Activated CD4-positive, alpha-beta T cell treated with anti-CD3 and anti-CD28 coated beads for 24 hours (primary cell): Measurements from ENCODE around the gene HID1.
"Not testable (repeated sequence)": the region's sequence is repeated elsewhere in the genome, so short reads cannot be mapped to it uniquely, and the experiment has no call there.

Experiments used
- DNase-seq, 2 donors: peaks; one replicate each; pipeline ENCODE4 v3.0.0-alpha.2; 2020; ENCODE audit warnings: low read depth in 2 of 2

HID1 gene

GRCh38 chr17:74998783-74999182 is 26.2 kb upstream of the HID1 start:
- no peak for DNase-seq

GRCh38 chr17:74995847-74996246 is 23.3 kb upstream of the HID1 start:
- no peak for DNase-seq

- no peak for DNase-seq
Measured at GRCh38 chr17:74994440-74994839, 21.9 kb upstream of the HID1 start.

- DNase-seq: no peak
Measured at GRCh38 chr17:74992223-74992622, 19.7 kb upstream of the HID1 start.

GRCh38 chr17:74990581-74991105 is 18.1 kb upstream of the HID1 start:
- DNase-seq: no peak

- no peak for DNase-seq
Measured at GRCh38 chr17:74987909-74988711, 15.6 kb upstream of the HID1 start.

GRCh38 chr17:74987418-74987908 is 14.9 kb upstream of the HID1 start, which contains the start of gene CDR2L:
CDR2L (plus strand) TSS chr17:74987632; CDS start chr17:74988044, 412 bp downstream.
- DNase-seq: peak; percentile 85 to 90

- DNase-seq: no peak
Measured at GRCh38 chr17:74986206-74986576, 13.6 kb upstream of the HID1 start.

- not testable (repeated sequence) for DNase-seq
Measured at GRCh38 chr17:74982663-74983313, 10.2 kb upstream of the HID1 start.

GRCh38 chr17:74981979-74982662 is 9.6 kb upstream of the HID1 start:
- DNase-seq: peak; percentile 56 to 71

GRCh38 chr17:74981318-74981978 is 8.9 kb upstream of the HID1 start:
- DNase-seq: no peak

- no peak for DNase-seq
Measured at GRCh38 chr17:74979408-74980146, 7.0 kb upstream of the HID1 start.

GRCh38 chr17:74978240-74978639 is 5.7 kb upstream of the HID1 start:
- DNase-seq: no peak

- DNase-seq: no peak
Measured at GRCh38 chr17:74977802-74978201, 5.2 kb upstream of the HID1 start.

- no peak for DNase-seq
Measured at GRCh38 chr17:74975943-74976342, 3.4 kb upstream of the HID1 start.

- no peak for DNase-seq
Measured at GRCh38 chr17:74972973-74973328, 392 bp upstream of the HID1 start.

GRCh38 chr17:74971842-74972106 is 785 bp downstream of the HID1 start:
- DNase-seq: no peak

- DNase-seq: no peak
Measured at GRCh38 chr17:74971069-74971841, 1.3 kb downstream of the HID1 start.

- DNase-seq: no peak
Measured at GRCh38 chr17:74970395-74970794, 2.2 kb downstream of the HID1 start.

- not testable (repeated sequence) for DNase-seq
Measured at GRCh38 chr17:74969501-74969900, 3.1 kb downstream of the HID1 start.

- DNase-seq: no peak
Measured at GRCh38 chr17:74968361-74968780, 4.2 kb downstream of the HID1 start.
